Smooth muscle cell (in vitro differentiated cells): ENCODE measurements around the gene CACNA2D1. TPM values are rescaled to one million over a fixed set of nuclear protein-coding genes. Genes with fewer than 3 reads are reported as not detected.

ENCODE experiments used
- DNase-seq: peaks from one replicate; lab custom pipeline; 2025; ENCODE audit not compliant: unreplicated experiment; lab: John Stamatoyannopoulos, UW
- H2AFZ ChIP-seq: fragments of 200-600 bp; sonication (generic); 2 replicates; pipeline ENCODE4 v1.6.0; 2016; ENCODE audit warnings: antibody characterized with exemption, low read depth, mild to moderate bottlenecking
- H3F3A ChIP-seq: fragments of 200-600 bp; sonication (generic); 2 replicates; pipeline ENCODE4 v1.6.0; 2017; ENCODE audit warnings: antibody characterized with exemption, low read depth
- H3K27ac ChIP-seq: fragments of 200-600 bp; sonication (generic); 2 replicates; pipeline ENCODE4 v1.5.1; 2016; ENCODE audit warnings: low read depth, mild to moderate bottlenecking
- H3K27me3 ChIP-seq: fragments of 200-600 bp; sonication (generic); 2 replicates; pipeline ENCODE4 v1.6.1; 2016; ENCODE audit warnings: low read depth, mild to moderate bottlenecking
- H3K36me3 ChIP-seq: fragments of 200-600 bp; sonication (generic); 2 replicates; pipeline ENCODE4 v1.5.1; 2016; ENCODE audit warnings: low read depth
- H3K4me1 ChIP-seq: fragments of 200-600 bp; sonication (generic); 2 replicates; pipeline ENCODE4 v1.5.1; 2016; ENCODE audit warnings: low read depth
- H3K4me2 ChIP-seq: fragments of 200-600 bp; sonication (generic); 2 replicates; pipeline ENCODE4 v1.6.0; 2016; ENCODE audit warnings: mild to moderate bottlenecking
- H3K4me3 ChIP-seq: fragments of 200-600 bp; sonication (generic); 2 replicates; pipeline ENCODE4 v1.5.1; 2016; ENCODE audit warnings: mild to moderate bottlenecking
- H3K79me2 ChIP-seq: fragments of 200-600 bp; sonication (generic); 2 replicates; pipeline ENCODE4 v1.6.0; 2016; ENCODE audit warnings: low read depth, mild to moderate bottlenecking
- H3K9ac ChIP-seq: fragments of 200-600 bp; sonication (generic); 2 replicates; pipeline ENCODE4 v1.6.0; 2016; ENCODE audit warnings: low read depth
- H3K9me3 ChIP-seq: fragments of 200-600 bp; sonication (generic); replicated peaks from 2 replicates; pipeline ENCODE4 v1.5.1; 2016; ENCODE audit warnings: low read depth
- H4K20me1 ChIP-seq: fragments of 200-600 bp; sonication (generic); 2 replicates; pipeline ENCODE4 v1.6.0; 2016; ENCODE audit warnings: low read depth
- WGBS: methylation state at CpG from one replicate; pipeline ENCODE4 v1.1.7; 2016; ENCODE audit warnings: low lambda C conversion rate; 5-methylcytosine and 5-hydroxymethylcytosine counted together
- polyA plus RNA-seq: library from polyadenylated mRNA; unstranded; fragments of >200 nt; fragmentation: Nextera tagmentation; extraction: Ambion mirVana; gene quantifications from 2 replicates; pipeline ENCODE4 v1.2.1, GENCODE V29; 2016
- total RNA-seq: library from RNA; depleted of rRNA; stranded (reverse); fragments of >200 nt; gene quantifications from 2 replicates; pipeline ENCODE4 v1.2.3, GENCODE V29; 2014
- TF ChIP-seq, protein P1 (sequence below): fragments of 200-600 bp; sonication (generic); IDR thresholded peaks from 2 replicates; pipeline ENCODE4 v1.5.1; 2017; ENCODE audit warnings: borderline replicate concordance, mild to moderate bottlenecking, antibody characterized with exemption; ENCODE audit not compliant: insufficient read depth, poor library complexity, severe bottlenecking

CACNA2D1 gene
- total and polyA plus RNA-seq, 2 experiments from 2014 or later = 4.1 to 39.3 TPM

DNA sequence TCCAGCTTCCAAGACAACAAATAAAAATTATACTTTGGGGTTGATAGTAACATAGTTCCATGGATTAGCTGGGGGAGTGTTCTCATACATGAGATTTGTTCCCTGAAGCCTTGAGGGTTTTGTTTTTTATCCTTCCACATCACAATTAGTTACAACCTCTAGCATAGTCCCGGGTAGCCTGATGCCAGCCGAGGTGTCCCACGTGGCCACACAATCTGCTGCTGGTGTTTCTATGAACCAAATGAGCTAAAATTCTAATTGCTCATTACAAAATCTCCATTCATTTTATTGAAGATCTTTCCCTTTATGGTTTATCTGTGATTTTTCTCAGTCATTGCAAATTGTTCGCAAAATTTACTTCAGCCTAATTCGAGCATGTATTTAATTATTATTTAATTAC, 84.7 kb downstream of the CACNA2D1 start:
- no peak overlapping the region for H2AFZ ChIP-seq
- H3K27me3 ChIP-seq = no peaks in the 10 kb centered on the region
- H3K9me3 ChIP-seq = no peaks in the 10 kb centered on the region
- no peaks in the 10 kb centered on the region for H3K4me1 ChIP-seq
- H3K27ac ChIP-seq = no peak overlapping the region
- 96% methylated on average over 5 of the region's 5 CpGs for WGBS
- H3K79me2 ChIP-seq = no peaks in the 10 kb centered on the region
- no peaks in the 10 kb centered on the region for H3F3A ChIP-seq
- TF ChIP-seq, protein P1, sequence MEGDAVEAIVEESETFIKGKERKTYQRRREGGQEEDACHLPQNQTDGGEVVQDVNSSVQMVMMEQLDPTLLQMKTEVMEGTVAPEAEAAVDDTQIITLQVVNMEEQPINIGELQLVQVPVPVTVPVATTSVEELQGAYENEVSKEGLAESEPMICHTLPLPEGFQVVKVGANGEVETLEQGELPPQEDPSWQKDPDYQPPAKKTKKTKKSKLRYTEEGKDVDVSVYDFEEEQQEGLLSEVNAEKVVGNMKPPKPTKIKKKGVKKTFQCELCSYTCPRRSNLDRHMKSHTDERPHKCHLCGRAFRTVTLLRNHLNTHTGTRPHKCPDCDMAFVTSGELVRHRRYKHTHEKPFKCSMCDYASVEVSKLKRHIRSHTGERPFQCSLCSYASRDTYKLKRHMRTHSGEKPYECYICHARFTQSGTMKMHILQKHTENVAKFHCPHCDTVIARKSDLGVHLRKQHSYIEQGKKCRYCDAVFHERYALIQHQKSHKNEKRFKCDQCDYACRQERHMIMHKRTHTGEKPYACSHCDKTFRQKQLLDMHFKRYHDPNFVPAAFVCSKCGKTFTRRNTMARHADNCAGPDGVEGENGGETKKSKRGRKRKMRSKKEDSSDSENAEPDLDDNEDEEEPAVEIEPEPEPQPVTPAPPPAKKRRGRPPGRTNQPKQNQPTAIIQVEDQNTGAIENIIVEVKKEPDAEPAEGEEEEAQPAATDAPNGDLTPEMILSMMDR = no peak
- H3K36me3 ChIP-seq = no peaks in the 10 kb centered on the region
- no peak overlapping the region for H3K4me2 ChIP-seq
- no peak overlapping the region for H3K9ac ChIP-seq
- no peak for DNase-seq
- no peak overlapping the region for H3K4me3 ChIP-seq
- H4K20me1 ChIP-seq = no peaks in the 10 kb centered on the region

DNA sequence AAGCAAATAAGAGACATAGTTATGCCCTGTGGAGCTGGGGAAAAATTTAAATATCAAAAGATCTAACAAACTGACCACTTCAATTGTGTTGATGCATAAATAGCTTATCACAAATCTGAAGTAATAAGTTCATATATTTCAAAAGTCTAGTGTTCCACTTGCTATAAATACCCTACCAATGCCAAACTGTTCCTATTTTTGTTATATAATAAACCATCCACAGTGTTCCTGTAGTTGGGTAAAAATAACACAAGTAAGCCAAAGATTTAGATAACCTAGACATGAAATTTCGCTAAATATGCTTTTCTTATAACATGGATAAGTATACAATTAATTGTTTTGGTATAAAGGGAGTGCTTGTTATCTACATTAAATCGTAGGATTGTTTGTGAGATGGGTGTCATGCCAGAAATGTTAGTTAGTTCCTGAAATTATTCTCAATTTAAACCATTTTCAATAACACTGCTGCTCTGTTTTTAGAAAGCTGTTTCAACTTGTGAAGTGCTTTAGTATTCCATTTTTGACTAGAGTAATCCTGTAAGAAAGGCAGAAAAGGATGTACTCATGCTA, 85.5 kb downstream of the CACNA2D1 start:
- no peaks in the 10 kb centered on the region for H3F3A ChIP-seq
- WGBS = 89% methylated on average over 2 of the region's 2 CpGs
- no peak overlapping the region for H3K4me3 ChIP-seq
- no peaks in the 10 kb centered on the region for H3K79me2 ChIP-seq
- no peaks in the 10 kb centered on the region for H3K9me3 ChIP-seq
- no peaks in the 10 kb centered on the region for H4K20me1 ChIP-seq
- DNase-seq = no peak
- no peaks in the 10 kb centered on the region for H3K27me3 ChIP-seq
- H3K4me1 ChIP-seq = no peaks in the 10 kb centered on the region
- no peaks in the 10 kb centered on the region for H3K36me3 ChIP-seq
- no peak overlapping the region for H3K27ac ChIP-seq
- no peak overlapping the region for H3K4me2 ChIP-seq
- no peak overlapping the region for H2AFZ ChIP-seq
- TF ChIP-seq, protein P1 = no peak
- no peak overlapping the region for H3K9ac ChIP-seq

DNA sequence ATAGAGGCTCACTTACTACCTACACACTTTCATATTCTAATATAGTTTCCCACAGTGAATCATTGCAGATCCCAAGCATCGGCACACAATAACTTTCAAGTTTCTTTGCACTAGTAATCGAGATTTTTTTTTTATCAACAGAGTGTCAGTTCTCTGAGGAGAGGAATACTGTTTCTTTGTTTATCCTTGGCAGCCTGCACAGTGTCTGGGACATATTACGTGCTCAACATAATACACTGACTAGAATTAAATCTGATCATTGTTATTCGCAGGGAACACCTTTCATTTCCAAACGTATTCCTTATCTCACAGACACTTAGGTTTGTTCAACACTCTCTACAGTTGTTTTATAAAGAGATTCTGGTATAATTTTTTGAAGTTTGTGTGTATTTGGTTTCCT, 95.3 kb downstream of the CACNA2D1 start:
- no peaks in the 10 kb centered on the region for H3K36me3 ChIP-seq
- TF ChIP-seq, protein P1 = no peak
- no peaks in the 10 kb centered on the region for H3F3A ChIP-seq
- H3K79me2 ChIP-seq = no peaks in the 10 kb centered on the region
- H2AFZ ChIP-seq = peak overlapping the region; percentile 40
- DNase-seq = no peak
- H3K9ac ChIP-seq = no peak overlapping the region
- no peaks in the 10 kb centered on the region for H4K20me1 ChIP-seq
- H3K4me2 ChIP-seq = peak overlapping the region; percentile 18
- H3K27me3 ChIP-seq = no peaks in the 10 kb centered on the region
- WGBS = 74% methylated on average over 5 of the region's 5 CpGs
- H3K4me3 ChIP-seq = no peak overlapping the region
- H3K4me1 ChIP-seq = peaks cover 4% of the 10 kb centered on the region
- H3K9me3 ChIP-seq = no peaks in the 10 kb centered on the region
- H3K27ac ChIP-seq = no peak overlapping the region

DNA sequence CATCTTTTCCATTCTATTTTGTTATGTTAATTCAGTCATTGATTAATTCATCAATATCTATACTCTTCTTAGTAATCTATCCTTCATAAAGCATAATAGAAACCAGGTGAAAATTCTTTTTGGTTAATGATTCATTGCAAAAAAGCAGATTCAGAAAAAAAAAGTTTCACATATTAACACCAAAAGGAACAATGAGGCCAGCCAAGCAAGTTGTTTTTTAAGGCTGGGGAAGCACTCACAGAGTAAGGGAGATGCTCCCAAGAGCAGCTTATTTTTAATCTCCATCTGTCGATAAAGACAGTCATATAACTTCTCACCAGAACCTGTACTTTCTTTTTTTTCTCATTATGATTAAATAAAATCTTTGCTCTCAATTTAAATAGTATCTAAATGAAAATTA, 95.8 kb downstream of the CACNA2D1 start:
- no peak for DNase-seq
- peaks cover 4% of the 10 kb centered on the region for H3K4me1 ChIP-seq
- no peaks in the 10 kb centered on the region for H3K27me3 ChIP-seq
- WGBS = 93% methylated on average over 1 of the region's 1 CpG
- no peaks in the 10 kb centered on the region for H3F3A ChIP-seq
- no peak overlapping the region for H3K4me3 ChIP-seq
- H4K20me1 ChIP-seq = no peaks in the 10 kb centered on the region
- H3K9ac ChIP-seq = no peak overlapping the region
- H3K9me3 ChIP-seq = no peaks in the 10 kb centered on the region
- no peaks in the 10 kb centered on the region for H3K79me2 ChIP-seq
- no peaks in the 10 kb centered on the region for H3K36me3 ChIP-seq
- H2AFZ ChIP-seq = no peak overlapping the region
- TF ChIP-seq, protein P1 = no peak
- no peak overlapping the region for H3K4me2 ChIP-seq
- H3K27ac ChIP-seq = no peak overlapping the region
